A549 (cell line): Measurements from ENCODE around the gene ZNF785.

Experiments
- BHLHE40 ChIP-seq: IDR thresholded peaks from 2 replicates; pipeline ENCODE4 v1.6.1; 2012; ENCODE audit warnings: low read depth, low read length, inconsistent platforms
- CTCF ChIP-seq: fragments of >200 bp; sonication (Bioruptor Twin); formaldehyde crosslinking; IDR thresholded peaks from 3 replicates; pipeline ENCODE4 v1.5.1; 2016
- EP300 ChIP-seq, 2 experiments: fragments of >200 bp; sonication (Bioruptor Twin); formaldehyde crosslinking; IDR thresholded peaks; 2 replicates in 1 of 2; 3 replicates in 1 of 2; pipeline ENCODE4 v1.6.1; 2016 to 2017
- POLR2A ChIP-seq: IDR thresholded peaks from 2 replicates; pipeline ENCODE4 v1.6.1; 2012; ENCODE audit warnings: mild to moderate bottlenecking, low read length
- ZFP36 ChIP-seq: fragments of 450-650 bp; IDR thresholded peaks from 2 replicates; pipeline ENCODE4 v1.6.1; 2014; ENCODE audit warnings: borderline replicate concordance; ENCODE audit not compliant: partially characterized antibody

DNA sequence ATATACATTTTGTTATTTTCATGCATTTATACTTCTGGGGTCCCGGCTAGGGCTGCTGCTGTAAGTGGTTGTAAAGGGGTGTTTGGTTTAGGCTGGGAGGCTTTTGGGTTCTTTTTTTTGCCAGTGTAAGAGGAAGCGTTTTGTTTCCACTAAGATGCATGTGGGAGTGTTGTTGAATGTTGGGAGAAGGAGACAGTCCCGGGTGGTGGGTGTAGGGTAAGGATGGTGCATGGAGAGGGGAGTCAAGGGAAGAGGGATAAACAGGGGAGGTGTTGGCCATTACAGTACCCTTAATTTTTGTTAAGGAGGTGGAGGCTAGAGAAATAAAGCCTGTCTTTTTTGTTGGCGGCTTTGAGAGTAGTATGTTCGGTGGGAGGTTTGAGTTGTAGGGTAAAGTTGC is 42.4 kb downstream of the ZNF785 start:
- TF ChIP-seq POLR2A (no peak), EP300 (IDR thresholded peaks at IDR 0.05) (no peak), ZFP36 (no peak), CTCF (no peak), BHLHE40 (no peak)
